DND-41 (cell line): ENCODE data around the gene ARHGAP22.

Experiments used
- ATAC-seq: fragments of 200-7000 bp; cut with Tn5 transposase; 3 replicates; pipeline ENCODE4 v1.9.1; 2021; ENCODE audit warnings: low read depth; ENCODE audit not compliant: insufficient read depth
- DNase-seq: peaks from one replicate; pipeline ENCODE4 v3.0.0-alpha.2; 2020
- H2AFZ ChIP-seq: 2 replicates; pipeline ENCODE4 v1.6.0; 2012; ENCODE audit warnings: low read depth, low read length
- H3K27ac ChIP-seq: 2 replicates; pipeline ENCODE4 v1.5.1; 2012; ENCODE audit warnings: low read length, inconsistent platforms
- H3K27me3 ChIP-seq: fragments of 200-600 bp; sonication (generic); 2 replicates; pipeline ENCODE4 v1.6.0; 2012; ENCODE audit warnings: low read length, mild to moderate bottlenecking, inconsistent platforms; ENCODE audit not compliant: insufficient read depth, poor library complexity
- H3K36me3 ChIP-seq: 2 replicates; pipeline ENCODE4 v1.5.1; 2012; ENCODE audit warnings: low read length, inconsistent platforms; ENCODE audit not compliant: insufficient read depth
- H3K4me1 ChIP-seq: 2 replicates; pipeline ENCODE4 v1.5.1; 2012; ENCODE audit warnings: mild to moderate bottlenecking, low read length; ENCODE audit not compliant: insufficient read depth
- H3K4me2 ChIP-seq: 2 replicates; pipeline ENCODE4 v1.6.0; 2012; ENCODE audit warnings: mild to moderate bottlenecking, moderate library complexity, low read length, inconsistent platforms; ENCODE audit not compliant: insufficient read depth
- H3K4me3 ChIP-seq, 2 experiments: fragments of 200-600 bp in 1 of 2; shearing (Covaris generic) in 1 of 2; 2 replicates each; pipeline ENCODE4 v1.5.1; 2012 to 2016; ENCODE audit warnings: inconsistent platforms in 2 of 2, low read length in 2 of 2, mild to moderate bottlenecking in 2 of 2, low read depth in 1 of 2, moderate library complexity in 1 of 2
- H3K79me2 ChIP-seq: 2 replicates; pipeline ENCODE4 v1.6.0; 2012; ENCODE audit warnings: low read length, inconsistent platforms; ENCODE audit not compliant: insufficient read depth
- H3K9ac ChIP-seq: 2 replicates; pipeline ENCODE4 v1.6.0; 2012; ENCODE audit warnings: low read depth, mild to moderate bottlenecking, inconsistent platforms, low read length, moderate library complexity
- H3K9me3 ChIP-seq: 2 replicates; pipeline ENCODE4 v1.5.1; 2012; ENCODE audit warnings: low read length, moderate library complexity, mild to moderate bottlenecking, inconsistent platforms; ENCODE audit not compliant: insufficient read depth, severe bottlenecking
- H4K20me1 ChIP-seq: 2 replicates; pipeline ENCODE4 v1.6.0; 2012; ENCODE audit warnings: low read length; ENCODE audit not compliant: insufficient read depth
- CTCF ChIP-seq: IDR thresholded peaks from 2 replicates; pipeline ENCODE4 v1.5.1; 2012; ENCODE audit warnings: borderline replicate concordance, low read length, moderate library complexity, mild to moderate bottlenecking; ENCODE audit not compliant: poor library complexity, severe bottlenecking; ENCODE audit errors: extremely low read depth
- EZH2 ChIP-seq: IDR thresholded peaks from 3 replicates; pipeline ENCODE4 v1.6.1; 2012; ENCODE audit warnings: borderline replicate concordance, low read depth, mild to moderate bottlenecking, moderate library complexity, low read length, inconsistent platforms; ENCODE audit not compliant: severe bottlenecking

The ARHGAP22 gene

GRCh38 chr10:48564466-48565160 is 40.3 kb downstream of the ARHGAP22 start:
- no peak overlapping the region for H3K27ac ChIP-seq
- H3K9ac ChIP-seq = no peak overlapping the region
- ATAC-seq = no peak
- H3K9me3 ChIP-seq = no peaks in the 10 kb centered on the region
- no peak overlapping the region for H2AFZ ChIP-seq
- H3K79me2 ChIP-seq = no peaks in the 10 kb centered on the region
- no peaks in the 10 kb centered on the region for H3K4me1 ChIP-seq
- H3K4me2 ChIP-seq = no peak overlapping the region
- TF ChIP-seq CTCF = no peak
- TF ChIP-seq EZH2 = no peak
- no peak overlapping the region for H3K4me3 ChIP-seq
- no peaks in the 10 kb centered on the region for H3K27me3 ChIP-seq
- no peaks in the 10 kb centered on the region for H4K20me1 ChIP-seq
- no peak for DNase-seq
- H3K36me3 ChIP-seq = no peaks in the 10 kb centered on the region

- H3K79me2 ChIP-seq = no peaks in the 10 kb centered on the region
- ATAC-seq = no peak
- H3K9me3 ChIP-seq = no peaks in the 10 kb centered on the region
These were observed 47.3 kb downstream of the ARHGAP22 start for GRCh38 chr10:48557511-48558123.

GRCh38 chr10:48556713-48557112 is 48.2 kb downstream of the ARHGAP22 start:
- Histone ChIP-seq H2AFZ (no peak overlapping the region), H3K79me2 (no peaks in the 10 kb centered on the region), H3K4me1 (no peaks in the 10 kb centered on the region), H3K4me2 (no peak overlapping the region), H4K20me1 (no peaks in the 10 kb centered on the region; the same call in 1 of the 2 replicates), H3K9me3 (no peaks in the 10 kb centered on the region), H3K9ac (no peak overlapping the region), H3K36me3 (no peaks in the 10 kb centered on the region), H3K27ac (no peak overlapping the region), H3K27me3 (peaks cover 7% of the 10 kb centered on the region), H3K4me3 (no peak overlapping the region)
- no peak for DNase-seq
- ATAC-seq = no peak
- TF ChIP-seq EZH2 = no peak
- no peak for TF ChIP-seq CTCF

More at GRCh38 chr10:48557511-48558123, 47.3 kb downstream of the ARHGAP22 start:
- TF ChIP-seq EZH2 = no peak
- TF ChIP-seq CTCF = no peak
- H3K36me3 ChIP-seq = no peaks in the 10 kb centered on the region
- DNase-seq = no peak
- H3K4me3 ChIP-seq = no peak overlapping the region
- no peak overlapping the region for H3K27ac ChIP-seq
- H3K9ac ChIP-seq = no peak overlapping the region
- no peak overlapping the region for H2AFZ ChIP-seq
- peaks cover 7% of the 10 kb centered on the region for H3K27me3 ChIP-seq
- no peaks in the 10 kb centered on the region for H4K20me1 ChIP-seq
- H3K4me1 ChIP-seq = no peaks in the 10 kb centered on the region
- no peak overlapping the region for H3K4me2 ChIP-seq
